ENCODE data around the gene TNPO3. TPM values are rescaled to one million over a fixed set of nuclear protein-coding genes. Genes with fewer than 3 reads are reported as not detected.

The TNPO3 gene
- total and polyA plus RNA-seq, 10 of the 15 experiments (the other 5 are each of a cell fraction or from before 2014, with no cell fraction given): 17.6 to 91.8 (median 65.9) TPM

DNA sequence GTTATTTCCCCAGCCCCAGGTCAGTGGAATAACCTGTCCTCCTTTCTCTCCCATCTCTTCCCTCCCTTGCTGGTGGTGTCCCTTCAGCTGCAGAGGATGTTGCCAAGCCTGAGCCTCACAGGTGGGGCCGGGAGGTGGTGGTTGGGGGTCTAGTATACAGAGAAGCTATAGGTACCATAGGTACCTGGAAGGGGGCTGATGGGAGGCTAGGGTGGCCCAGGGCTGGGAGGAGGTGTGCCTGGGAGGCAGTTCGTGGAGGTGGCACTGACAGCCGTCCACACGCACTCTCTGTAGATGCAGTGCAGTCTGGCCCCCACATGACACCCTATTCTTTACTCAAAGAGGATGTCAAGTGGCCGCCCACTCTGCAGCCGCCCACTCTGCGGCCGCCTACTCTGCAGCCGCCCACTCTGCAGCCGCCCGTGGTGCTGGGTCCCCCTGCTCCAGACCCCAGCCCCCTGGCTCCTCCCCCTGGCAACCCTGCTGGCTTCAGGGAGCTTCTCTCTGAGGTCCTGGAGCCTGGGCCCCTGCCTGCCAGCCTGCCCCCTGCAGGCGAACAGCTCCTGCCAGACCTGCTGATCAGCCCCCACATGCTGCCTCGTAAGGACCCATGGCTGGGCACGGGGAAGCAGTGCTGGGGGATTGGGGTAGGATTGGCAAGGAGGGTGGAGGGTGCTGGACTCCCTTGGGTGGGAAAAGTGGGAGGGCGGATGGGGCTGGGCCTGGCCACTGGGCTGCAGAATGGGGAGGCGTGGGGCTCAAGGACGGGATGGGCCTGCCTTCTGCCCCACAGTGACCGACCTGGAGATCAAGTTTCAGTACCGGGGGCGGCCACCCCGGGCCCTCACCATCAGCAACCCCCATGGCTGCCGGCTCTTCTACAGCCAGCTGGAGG, 107.7 kb downstream of the TNPO3 start:
- Histone ChIP-seq H3K9ac (ENCODE audit: control insufficient read depth, insufficient read depth, low read length) (no peak overlapping the region), H2AFZ (ENCODE audit: control insufficient read depth, low read depth, low read length) (no peak overlapping the region), H3K4me2 (ENCODE audit: control insufficient read depth, insufficient read depth) (no peak overlapping the region), H3K36me3 (ENCODE audit: control insufficient read depth in 2 of 2, insufficient read depth in 2 of 2, low read length in 1 of 2) (peaks cover 45 to 57% of the 10 kb centered on the region in 2 experiments), H3K4me1 (ENCODE audit: control insufficient read depth, insufficient read depth, low read length) (peaks cover 4% of the 10 kb centered on the region; the same call in 1 of the 2 replicates), H3K27me3 (replicated peaks in 1 of 2; ENCODE audit: control insufficient read depth in 2 of 2, insufficient read depth in 2 of 2, low read length in 1 of 2) (no peaks in the 10 kb centered on the region), H3K4me3 (no peak overlapping the region), H3K27ac (ENCODE audit: control insufficient read depth, insufficient read depth) (no peak overlapping the region), H4K20me1 (ENCODE audit: control insufficient read depth, insufficient read depth) (no peaks in the 10 kb centered on the region), H3K9me3 (replicated peaks; ENCODE audit: control insufficient read depth, insufficient read depth, low read length) (no peaks in the 10 kb centered on the region), H3K79me2 (ENCODE audit: control insufficient read depth, insufficient read depth, low read length) (peaks cover 25% of the 10 kb centered on the region)
- ChIA-PET POLR2A (interaction anchor here (0.5 to 1.0 kb wide), 2 partner anchors 9 to 106 kb away, joined by 3 to 5 read pairs; no protein-coding TSS in a partner anchor), SMC1A (ENCODE audit: uncharacterized antibody, unreplicated experiment) (interaction anchor here (0.9 to 1.1 kb wide), 6 partner anchors 12 to 145 kb away, joined by 3 to 5 read pairs (median 3); no protein-coding TSS in a partner anchor), RAD21 (ENCODE audit: unreplicated experiment) (interaction anchor here (0.9 to 2.6 kb wide), 6 partner anchors 7 to 217 kb away, joined by 3 to 9 read pairs (median 4); no protein-coding TSS in a partner anchor), CTCF (interaction anchor here (0.6 to 2.0 kb wide), 12 partner anchors 11 to 517 kb away, joined by 3 to 9 read pairs (median 4); no protein-coding TSS in a partner anchor)
- BruUV-seq (replicated peaks): no TSS peak
- DNase-seq (ENCODE audit: low read depth, low spot score) (no peak), FAIRE-seq (no peak), ATAC-seq (peak; percentile 62)
- intact Hi-C loops (cut with micrococcal nuclease; ENCODE audit: unreplicated experiment) (no loop called here), in situ Hi-C loops (cut with MboI) (no loop called here)
- WGBS (ENCODE audit: insufficient coverage, insufficient replicate concordance, low lambda C conversion rate, missing lambda C conversion rate): 81% methylated on average over 19 of the region's 22 CpGs
- TF ChIP-seq, protein P1, sequence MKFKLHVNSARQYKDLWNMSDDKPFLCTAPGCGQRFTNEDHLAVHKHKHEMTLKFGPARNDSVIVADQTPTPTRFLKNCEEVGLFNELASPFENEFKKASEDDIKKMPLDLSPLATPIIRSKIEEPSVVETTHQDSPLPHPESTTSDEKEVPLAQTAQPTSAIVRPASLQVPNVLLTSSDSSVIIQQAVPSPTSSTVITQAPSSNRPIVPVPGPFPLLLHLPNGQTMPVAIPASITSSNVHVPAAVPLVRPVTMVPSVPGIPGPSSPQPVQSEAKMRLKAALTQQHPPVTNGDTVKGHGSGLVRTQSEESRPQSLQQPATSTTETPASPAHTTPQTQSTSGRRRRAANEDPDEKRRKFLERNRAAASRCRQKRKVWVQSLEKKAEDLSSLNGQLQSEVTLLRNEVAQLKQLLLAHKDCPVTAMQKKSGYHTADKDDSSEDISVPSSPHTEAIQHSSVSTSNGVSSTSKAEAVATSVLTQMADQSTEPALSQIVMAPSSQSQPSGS (IDR thresholded peaks at IDR 0.05; ENCODE audit: low read length): no peak
- TF ChIP-seq RAD21 (IDR thresholded peaks at IDR 0.05; ENCODE audit: insufficient read depth, low read depth, low read length): peak; percentile 33; the same call in 1 of the 2 replicates
- TF ChIP-seq, protein P2, sequence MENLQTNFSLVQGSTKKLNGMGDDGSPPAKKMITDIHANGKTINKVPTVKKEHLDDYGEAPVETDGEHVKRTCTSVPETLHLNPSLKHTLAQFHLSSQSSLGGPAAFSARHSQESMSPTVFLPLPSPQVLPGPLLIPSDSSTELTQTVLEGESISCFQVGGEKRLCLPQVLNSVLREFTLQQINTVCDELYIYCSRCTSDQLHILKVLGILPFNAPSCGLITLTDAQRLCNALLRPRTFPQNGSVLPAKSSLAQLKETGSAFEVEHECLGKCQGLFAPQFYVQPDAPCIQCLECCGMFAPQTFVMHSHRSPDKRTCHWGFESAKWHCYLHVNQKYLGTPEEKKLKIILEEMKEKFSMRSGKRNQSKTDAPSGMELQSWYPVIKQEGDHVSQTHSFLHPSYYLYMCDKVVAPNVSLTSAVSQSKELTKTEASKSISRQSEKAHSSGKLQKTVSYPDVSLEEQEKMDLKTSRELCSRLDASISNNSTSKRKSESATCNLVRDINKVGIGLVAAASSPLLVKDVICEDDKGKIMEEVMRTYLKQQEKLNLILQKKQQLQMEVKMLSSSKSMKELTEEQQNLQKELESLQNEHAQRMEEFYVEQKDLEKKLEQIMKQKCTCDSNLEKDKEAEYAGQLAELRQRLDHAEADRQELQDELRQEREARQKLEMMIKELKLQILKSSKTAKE (IDR thresholded peaks at IDR 0.05; ENCODE audit: low read depth, poor library complexity, severe bottlenecking): no peak
- no peak for TF ChIP-seq ATF7 (IDR thresholded peaks at IDR 0.05; ENCODE audit: low read depth)
- TF ChIP-seq EGR1 (IDR thresholded peaks at IDR 0.05; ENCODE audit: borderline replicate concordance in 1 of 2, low read depth in 2 of 2, low read length in 2 of 2): 0 out of 3 replicates have a peak, but pooled peaks of 1 of the 2 experiments have one; percentile 6
- no peak for TF ChIP-seq TARDBP (IDR thresholded peaks at IDR 0.05; ENCODE audit: borderline replicate concordance)
- no peak for TF ChIP-seq HDAC6 (IDR thresholded peaks at IDR 0.05; ENCODE audit: unreplicated experiment)
- TF ChIP-seq, protein P3, sequence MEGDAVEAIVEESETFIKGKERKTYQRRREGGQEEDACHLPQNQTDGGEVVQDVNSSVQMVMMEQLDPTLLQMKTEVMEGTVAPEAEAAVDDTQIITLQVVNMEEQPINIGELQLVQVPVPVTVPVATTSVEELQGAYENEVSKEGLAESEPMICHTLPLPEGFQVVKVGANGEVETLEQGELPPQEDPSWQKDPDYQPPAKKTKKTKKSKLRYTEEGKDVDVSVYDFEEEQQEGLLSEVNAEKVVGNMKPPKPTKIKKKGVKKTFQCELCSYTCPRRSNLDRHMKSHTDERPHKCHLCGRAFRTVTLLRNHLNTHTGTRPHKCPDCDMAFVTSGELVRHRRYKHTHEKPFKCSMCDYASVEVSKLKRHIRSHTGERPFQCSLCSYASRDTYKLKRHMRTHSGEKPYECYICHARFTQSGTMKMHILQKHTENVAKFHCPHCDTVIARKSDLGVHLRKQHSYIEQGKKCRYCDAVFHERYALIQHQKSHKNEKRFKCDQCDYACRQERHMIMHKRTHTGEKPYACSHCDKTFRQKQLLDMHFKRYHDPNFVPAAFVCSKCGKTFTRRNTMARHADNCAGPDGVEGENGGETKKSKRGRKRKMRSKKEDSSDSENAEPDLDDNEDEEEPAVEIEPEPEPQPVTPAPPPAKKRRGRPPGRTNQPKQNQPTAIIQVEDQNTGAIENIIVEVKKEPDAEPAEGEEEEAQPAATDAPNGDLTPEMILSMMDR (IDR thresholded peaks at IDR 0.05 in 2 of 3, conservative IDR thresholded peaks at IDR 0.05 in 1 of 3; ENCODE audit: control insufficient read depth in 2 of 3, extremely low read depth in 1 of 3, insufficient read depth in 1 of 3, low read depth in 3 of 3, low read length in 3 of 3): peak; percentile 21 to 53 (median 37)
- no peak for TF ChIP-seq RBBP5 (conservative IDR thresholded peaks at IDR 0.05)
- no peak for TF ChIP-seq ZNF384 (IDR thresholded peaks at IDR 0.05; ENCODE audit: borderline replicate concordance, low read depth, low read length)
- no peak for TF ChIP-seq SMARCA5 (IDR thresholded peaks at IDR 0.05)
- no peak for TF ChIP-seq CBFB (IDR thresholded peaks at IDR 0.05; ENCODE audit: low read depth)
- TF ChIP-seq GATAD2B (conservative IDR thresholded peaks at IDR 0.05; ENCODE audit: low read depth): no peak
- TF ChIP-seq DPF2 (IDR thresholded peaks at IDR 0.05): no peak
- no peak for TF ChIP-seq BCL11A (IDR thresholded peaks at IDR 0.05; ENCODE audit: low read depth, low read length)
- no peak for TF ChIP-seq RCOR1 (conservative IDR thresholded peaks at IDR 0.05; ENCODE audit: low read depth, low read length)
- TF ChIP-seq SRF (IDR thresholded peaks at IDR 0.05; ENCODE audit: low read depth in 2 of 2, low read length in 2 of 2): no peak
- TF ChIP-seq NRF1 (conservative IDR thresholded peaks at IDR 0.05; ENCODE audit: low read depth, low read length): no peak
